NCI-H226 (cell line): ENCODE data around the gene MAP7.
"Not testable (repeated sequence)": the region's sequence is repeated elsewhere in the genome, so short reads cannot be mapped to it uniquely, and the experiment has no call there.

Experiments used
- DNase-seq: peaks from one replicate; pipeline ENCODE4 v3.0.0-alpha.2; 2015

Gene MAP7

DNA sequence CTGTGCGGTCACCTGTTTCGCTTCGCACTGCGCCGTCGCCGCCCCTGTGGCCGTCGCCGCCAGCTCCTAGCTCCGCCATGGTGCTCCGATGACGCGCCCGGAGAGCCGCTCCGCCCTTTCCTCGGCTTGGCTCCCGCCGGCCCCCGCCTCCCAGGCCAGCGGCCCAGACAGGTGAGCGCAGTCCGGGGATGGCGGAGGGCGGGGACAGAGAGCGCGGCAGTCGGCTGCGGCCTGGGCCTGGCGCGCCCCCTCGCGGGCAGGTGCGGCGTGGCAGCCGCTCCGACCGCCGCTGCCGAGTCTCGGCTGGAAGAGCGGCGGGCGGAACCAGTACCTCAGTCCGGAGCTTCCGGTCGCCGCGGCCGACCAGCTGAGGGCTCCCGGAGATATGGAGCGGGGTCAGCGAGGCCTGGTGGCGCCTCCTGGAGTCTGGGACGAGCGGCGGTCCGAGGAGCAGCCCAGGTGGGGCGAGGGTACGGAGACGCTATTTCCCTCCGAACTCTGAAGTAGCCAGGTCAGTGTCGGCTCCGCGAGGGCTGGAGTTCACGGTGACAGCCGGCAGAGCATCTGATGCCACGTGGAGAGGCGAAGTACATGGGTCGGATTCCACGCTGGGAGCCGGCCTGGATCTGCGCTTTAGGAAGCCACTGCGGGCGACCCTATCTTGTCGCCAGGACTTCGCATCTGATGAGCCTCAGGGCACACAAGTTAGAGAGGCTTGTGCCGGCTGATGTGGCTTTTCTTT is at the start of gene MAP7:
Gene MAP7, minus strand, starts transcription at position 93 of the 742 bp plus-strand sequence. Its CDS starts 14 bp downstream, at position 79.
- DNase-seq = peak; percentile 67

DNA sequence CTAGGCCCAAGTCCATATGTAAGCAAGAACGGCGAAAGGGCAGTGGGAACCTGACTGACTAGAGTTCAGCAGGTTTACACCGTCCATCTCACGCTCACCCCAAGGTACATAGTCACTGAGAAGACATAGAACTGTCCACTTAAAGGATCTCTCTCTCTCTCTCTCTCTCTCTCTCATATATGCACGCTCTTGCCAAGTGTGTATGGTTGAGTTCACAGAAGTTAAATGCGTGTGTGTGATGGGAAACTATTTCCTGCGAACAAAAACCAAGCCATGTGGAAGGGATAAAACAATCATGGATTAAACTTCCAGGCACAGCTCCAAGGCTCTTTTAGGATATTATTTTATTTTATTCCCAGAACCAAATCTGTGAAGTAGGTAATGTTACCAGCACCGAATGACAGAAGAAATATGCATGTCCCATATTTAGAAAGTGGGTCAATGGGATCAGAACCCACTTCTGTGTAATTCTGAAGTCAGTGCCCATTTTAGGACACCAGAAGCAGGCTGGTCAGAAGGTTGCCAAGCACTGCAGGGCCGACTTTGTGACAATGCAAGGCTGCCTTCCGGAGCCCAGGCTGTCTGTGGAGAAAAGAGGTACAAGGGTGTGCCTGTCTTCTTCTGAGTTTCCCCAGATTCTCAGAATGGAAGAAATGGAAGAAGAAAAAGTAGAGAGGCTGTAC is 49.2 kb upstream of the MAP7 start:
- no peak for DNase-seq

GRCh38 chr6:136598048-136598447 is 47.8 kb upstream of the MAP7 start:
- DNase-seq = no peak

DNA sequence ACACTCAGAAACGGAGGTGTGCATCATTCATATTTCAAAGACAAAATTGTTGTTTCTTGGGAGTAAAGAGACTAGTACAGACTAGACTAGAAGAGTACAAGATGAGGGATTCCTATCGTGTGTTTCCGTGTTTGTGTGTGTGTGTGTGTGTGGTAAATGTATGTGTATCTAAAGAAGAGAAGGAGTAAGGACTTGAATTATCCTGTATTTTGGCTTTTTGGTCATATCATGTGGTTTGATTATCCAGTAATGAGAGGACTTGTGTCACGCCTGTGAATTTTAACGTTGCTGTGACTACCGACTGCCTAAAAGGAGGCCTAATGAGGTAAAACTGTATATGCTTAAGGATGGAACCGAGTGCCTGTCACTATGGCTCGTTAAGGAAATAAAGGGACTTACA is 44.4 kb upstream of the MAP7 start:
- DNase-seq = no peak

GRCh38 chr6:136593748-136594490 is 43.7 kb upstream of the MAP7 start:
- DNase-seq = peak; percentile 98

- DNase-seq = peak; percentile 66
Measured at GRCh38 chr6:136592930-136593673, 42.9 kb upstream of the MAP7 start.

- no peak for DNase-seq
Measured at GRCh38 chr6:136591617-136592016, 41.4 kb upstream of the MAP7 start.

DNA sequence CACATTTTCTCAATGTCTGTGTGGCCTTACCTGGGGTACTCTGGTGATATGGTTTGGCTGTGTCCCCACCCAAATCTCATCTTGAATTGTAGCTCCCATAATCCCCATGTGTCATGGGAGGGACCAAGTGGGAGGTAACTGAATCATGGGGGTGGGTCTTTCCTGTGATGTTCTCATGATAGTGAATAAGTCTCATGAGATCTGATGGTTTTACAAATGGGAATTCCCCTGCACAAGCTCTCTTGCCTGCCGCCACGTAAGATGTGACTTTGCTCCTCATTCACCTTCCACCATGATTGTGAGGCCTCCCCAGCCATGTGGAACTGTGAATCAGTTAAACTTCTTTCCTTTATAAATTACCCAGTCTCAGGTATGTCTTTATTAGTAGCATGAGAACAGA is 40.6 kb upstream of the MAP7 start:
- DNase-seq = not testable (repeated sequence)

GRCh38 chr6:136587527-136587926 is 37.3 kb upstream of the MAP7 start:
- no peak for DNase-seq

DNA sequence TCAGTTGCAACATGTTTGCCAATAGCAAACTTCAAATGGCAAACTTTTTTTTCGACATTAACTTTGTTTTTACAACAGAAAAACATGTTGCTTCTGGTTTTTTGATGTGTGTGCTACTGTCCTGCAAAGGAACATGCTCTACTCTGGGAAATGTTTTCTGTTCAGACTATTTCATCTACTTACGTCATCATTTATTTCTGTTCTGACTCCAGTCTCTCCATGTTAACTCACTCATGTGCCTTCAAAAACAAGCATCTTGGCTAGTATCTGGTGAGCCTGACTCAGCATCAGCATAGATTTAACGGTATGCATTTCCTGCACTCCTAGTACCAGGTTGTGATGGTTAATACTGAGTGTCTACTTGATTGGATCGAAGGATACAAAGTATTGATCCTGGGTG is 36.1 kb upstream of the MAP7 start:
- peak; percentile 87 for DNase-seq

DNA sequence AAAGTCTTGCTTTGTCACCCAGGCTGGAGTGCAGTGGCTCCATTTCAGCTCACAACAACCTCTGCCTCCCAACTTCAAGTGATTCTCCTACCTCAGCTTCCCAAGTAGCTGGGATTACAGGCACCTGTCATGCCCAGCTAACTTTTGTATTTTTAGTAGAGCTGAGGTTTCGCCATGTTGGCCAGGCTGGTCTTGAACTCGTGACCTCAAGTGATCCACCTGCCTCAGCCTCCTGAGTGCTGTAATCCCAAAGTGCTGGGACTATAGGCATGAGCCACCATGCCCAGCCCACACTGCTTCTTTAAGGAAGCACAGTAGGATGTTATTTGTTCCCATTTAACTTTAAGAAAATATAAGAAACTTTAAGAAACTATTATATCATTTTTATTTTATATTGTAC is 35.3 kb upstream of the MAP7 start:
- DNase-seq = not testable (repeated sequence)

GRCh38 chr6:136584290-136584689 is 34.1 kb upstream of the MAP7 start:
- DNase-seq = not testable (repeated sequence)

DNA sequence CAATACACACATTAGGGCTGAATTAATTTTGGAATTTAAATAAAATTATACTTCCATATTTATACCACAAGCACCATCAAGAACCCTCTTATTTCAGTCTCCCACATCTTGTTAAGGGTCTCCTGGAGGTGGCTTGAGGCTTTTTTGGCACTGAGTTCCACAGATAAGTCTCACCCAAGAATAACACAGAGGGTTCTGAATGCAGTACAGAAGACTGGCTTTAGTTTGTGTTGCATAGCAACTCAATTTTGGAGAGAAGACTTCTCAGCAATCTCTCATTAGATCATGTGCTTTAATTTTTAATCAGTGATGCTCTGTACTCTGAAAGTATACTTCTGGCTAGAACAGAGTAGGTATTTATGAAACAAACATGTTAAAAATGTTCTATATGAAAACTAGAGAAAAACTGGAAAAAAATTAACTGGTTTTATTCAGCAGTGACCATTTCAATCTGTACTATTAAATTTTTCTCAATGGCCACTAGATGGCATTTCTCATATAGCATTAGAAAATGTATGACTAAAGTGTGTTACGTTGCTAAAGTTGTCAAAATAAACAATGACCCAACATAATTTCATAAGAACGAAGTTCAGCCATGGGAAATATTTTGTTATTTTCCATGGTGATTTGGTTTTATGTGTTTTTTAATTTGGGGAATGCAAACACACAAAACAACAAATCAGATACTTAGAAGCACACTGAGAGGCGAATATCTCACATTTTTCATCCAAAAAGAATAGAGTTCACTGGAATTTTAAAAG is 32.7 kb upstream of the MAP7 start:
- DNase-seq = peak; percentile 52

DNA sequence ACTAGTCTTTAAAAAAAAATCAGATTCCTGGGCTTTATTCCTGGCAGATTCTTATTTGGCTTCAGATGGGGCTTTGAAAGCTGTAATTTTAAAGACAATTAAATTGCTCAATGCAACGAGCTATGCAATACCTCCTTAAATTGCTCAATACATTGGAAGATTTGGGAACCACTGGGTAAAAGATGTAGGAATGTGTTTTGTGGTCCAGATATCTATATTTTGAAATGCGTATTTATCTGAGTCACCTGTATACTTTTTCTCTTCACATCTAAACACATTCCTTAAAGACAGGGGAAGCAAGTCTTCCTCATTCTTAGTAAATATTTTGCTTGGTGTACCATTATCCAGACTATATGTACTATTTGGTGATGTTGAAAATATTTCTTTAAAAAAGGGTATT is 29.6 kb upstream of the MAP7 start:
- DNase-seq = peak; percentile 48

- no peak for DNase-seq
Measured at GRCh38 chr6:136576821-136577220, 26.6 kb upstream of the MAP7 start.

GRCh38 chr6:136571496-136571895 is 21.3 kb upstream of the MAP7 start:
- no peak for DNase-seq

DNA sequence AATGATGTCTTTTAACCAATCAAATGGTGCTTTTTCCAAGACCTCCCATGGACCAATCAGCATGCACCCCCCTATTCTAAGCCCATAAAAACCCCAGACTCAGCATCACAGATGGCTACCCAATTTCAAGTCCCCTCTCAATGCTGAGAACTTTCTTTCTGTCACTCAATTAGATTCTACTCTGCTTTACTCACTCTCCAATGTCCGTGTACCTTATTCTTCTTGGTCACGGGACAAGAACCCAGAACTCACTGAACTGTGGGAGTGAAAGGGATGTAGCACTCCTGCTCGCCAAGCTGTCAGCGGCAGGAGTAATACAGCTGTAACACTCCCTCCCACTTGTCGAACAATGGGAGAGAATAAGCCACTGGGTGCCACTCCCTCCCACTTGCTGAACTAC is 20.8 kb upstream of the MAP7 start:
- DNase-seq = no peak

- DNase-seq = no peak
Measured at GRCh38 chr6:136568129-136568528, 17.9 kb upstream of the MAP7 start.

DNA sequence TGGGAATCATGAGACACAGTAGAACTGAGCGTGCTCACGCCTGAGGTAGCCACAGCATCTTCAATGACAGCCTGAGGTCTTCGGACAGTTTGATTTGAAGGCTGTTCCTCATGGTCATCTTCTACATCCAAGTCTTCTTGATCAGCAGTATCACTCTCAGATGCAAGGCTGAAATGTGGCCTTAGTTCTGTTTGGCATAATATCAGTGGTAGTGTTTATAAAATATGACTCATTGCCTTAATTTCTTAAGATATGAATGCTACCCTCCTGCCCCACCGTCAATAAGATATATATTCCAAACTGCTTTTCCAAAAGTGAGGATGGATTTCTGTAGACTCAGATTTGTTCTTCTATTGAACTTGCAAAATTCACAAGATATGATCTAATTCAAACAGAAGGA is 17.5 kb upstream of the MAP7 start:
- no peak for DNase-seq

GRCh38 chr6:136566851-136567250 is 16.6 kb upstream of the MAP7 start:
- DNase-seq = no peak

DNA sequence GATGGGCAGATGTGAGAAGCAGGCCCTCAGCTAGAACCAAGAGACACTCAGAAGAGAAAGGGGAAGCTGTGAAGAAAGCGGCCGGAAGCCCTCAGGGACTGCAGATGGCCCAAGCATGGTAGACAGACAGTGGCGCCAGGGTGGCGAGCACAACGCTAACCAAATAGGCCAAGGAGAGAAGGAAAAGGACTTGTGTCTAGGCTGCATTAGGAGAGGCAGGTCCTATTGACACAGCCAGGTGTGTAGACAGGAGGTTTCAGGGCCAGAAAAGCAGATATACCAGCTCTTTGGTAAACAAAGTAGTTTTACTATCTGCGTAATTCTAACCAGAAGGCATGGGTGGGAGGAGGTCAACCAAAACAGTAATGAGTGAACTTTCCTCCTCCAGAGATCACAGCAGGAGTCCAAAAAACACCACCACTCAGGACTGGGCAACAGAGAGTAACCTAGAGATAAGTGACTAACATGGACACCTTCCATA is 15.8 kb upstream of the MAP7 start:
- DNase-seq = no peak

GRCh38 chr6:136564180-136564579 is 14.0 kb upstream of the MAP7 start:
- DNase-seq = no peak
